Stimulated activated CD8-positive, alpha-beta memory T cell treated with anti-CD3 and anti-CD28 coated beads, Interleukin-2, amount 100 ng/mL, for 1 hour (primary cell): ENCODE results near the gene LCE1E.

ENCODE experiments used
- DNase-seq, 2 donors: peaks; one replicate each; pipeline ENCODE4 v3.0.0-alpha.2; 2020; ENCODE audit warnings: low read depth in 2 of 2

The LCE1E gene, protein sequence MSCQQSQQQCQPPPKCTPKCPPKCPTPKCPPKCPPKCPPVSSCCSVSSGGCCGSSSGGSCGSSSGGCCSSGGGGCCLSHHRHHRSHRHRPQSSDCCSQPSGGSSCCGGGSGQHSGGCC

GRCh38 chr1:152786077-152786476 lies at the start of gene LCE1E:
Gene LCE1E, plus strand, starts transcription at chr1:152786257. Its CDS starts 1,043 bp downstream, at chr1:152787300.
- DNase-seq: no peak

DNA sequence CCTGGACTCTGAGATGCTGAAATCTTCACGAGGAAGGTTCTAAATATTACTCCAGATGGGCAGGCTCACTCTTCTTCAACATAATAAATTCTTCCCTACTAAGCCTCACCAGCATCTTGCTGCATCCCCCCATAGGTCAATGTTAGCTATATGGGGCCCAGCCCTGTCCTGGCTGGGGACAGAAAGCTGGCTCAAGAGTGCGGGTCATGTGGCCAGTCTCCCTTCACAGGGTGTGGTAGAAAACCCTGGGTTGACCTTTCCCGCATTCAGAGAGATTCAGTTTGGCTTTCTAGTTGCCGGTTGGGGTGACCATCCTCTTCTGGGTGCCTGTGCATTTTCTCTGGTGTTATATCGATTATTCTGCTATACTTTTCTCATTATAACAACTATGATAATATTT lies 48.1 kb upstream of the LCE1E start:
- DNase-seq: no peak

DNA sequence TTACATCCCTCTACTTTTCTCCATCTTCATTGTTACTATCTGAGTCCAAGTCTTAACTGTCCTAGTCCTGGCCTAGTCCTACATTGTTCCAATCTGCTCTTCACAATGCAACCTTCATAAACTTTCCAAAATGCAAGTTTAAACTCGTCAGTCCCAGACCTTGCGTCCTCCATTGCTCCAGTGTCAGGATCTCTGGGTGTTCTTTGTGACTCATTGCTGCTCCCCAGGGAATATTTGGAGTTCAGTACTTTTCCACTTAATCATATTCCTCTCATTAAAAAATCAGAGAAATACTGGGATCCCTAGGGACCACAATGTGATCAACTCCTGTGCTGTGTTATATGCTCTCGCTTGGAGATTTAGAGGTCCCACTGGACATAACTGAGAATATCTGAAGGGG lies 46.2 kb upstream of the LCE1E start:
- no peak for DNase-seq

GRCh38 chr1:152741656-152742055 lies 44.4 kb upstream of the LCE1E start:
- DNase-seq: no peak

DNA sequence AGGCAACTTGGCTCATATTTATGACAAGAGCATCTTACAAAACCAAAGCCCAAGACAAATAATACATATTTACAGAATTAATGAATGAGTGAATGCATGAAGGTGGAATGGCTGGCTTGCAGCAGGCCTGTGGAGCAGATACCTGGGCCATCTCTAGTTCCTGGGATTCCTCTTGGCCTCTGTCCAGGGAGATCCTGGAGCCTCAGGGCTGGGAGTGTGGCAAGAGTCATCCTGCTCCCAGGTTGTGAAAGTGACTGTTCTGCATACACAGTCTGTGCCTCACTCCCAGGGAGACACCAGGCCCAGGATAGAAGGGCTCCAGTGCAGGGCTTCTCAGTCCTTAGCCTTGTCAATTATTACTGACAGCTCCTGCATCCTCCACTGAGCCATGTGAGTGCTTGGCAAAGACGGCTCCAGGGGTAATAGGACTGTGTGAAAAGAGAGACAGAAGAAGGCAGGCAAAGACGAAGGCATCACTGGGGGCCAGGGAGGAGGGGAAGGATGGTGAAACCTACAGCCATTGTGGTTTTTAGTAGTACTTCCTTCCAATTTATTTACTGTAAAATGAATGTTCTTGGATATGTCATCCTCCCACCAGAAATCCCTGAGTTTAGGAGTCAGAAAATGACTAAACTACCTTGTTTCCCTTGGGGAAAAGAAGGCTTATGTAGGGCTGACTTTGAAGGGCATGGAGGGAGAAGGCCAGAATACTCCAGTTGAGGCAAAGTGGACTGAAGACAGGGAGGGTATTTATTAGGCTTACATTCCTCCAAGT lies 42.5 kb upstream of the LCE1E start:
- no peak for DNase-seq

DNA sequence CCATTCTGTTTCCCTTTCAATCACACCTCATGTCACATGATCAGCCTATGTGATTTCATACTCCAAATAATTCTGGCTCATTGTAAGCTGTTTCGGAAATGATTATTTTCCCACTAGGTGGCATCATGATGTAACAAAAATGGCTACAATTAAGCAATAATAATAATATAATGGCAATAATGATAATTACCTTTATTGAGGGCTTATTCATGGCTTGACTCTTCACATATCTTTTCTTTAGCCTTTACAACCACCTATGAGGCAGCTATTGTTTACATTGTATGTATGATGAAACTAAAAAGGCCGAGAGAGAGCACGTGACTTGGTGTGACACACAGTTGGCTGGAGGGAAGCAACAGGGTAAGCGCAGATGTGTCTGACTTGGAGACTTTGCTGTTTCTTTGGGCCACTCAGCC lies 40.8 kb upstream of the LCE1E start:
- DNase-seq: no peak

DNA sequence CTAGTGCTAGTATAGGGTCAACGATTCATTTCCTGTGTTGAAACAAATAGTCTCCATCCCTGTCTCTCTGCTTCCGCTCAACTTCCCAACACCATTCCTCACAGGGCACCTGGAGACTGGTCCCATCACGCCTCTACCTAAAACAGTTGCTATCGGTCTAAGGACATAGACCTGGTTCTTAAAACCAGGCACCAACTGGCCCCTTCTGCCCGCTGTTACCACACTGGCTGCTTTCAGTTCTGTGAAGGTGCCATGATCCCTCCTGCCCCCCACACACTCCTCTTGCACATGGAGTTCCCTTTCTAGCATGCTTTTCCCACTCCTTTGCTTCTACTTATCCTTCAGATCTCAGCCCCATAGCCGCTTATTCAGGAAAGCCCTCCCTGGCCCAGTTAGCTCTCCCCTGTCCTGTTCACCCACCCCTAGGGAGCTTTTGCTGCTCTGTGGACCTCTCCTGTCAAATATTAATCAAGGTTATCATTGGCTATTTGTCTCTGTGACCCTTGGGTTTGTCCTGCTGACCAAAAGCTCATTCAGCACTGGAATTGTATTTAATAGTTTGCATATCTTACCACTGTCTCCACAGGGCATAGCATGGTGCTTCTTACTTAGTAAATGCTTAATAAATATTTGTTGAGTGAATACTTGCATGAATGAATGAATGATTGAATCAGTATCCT lies 40.2 kb upstream of the LCE1E start:
- no peak for DNase-seq

DNA sequence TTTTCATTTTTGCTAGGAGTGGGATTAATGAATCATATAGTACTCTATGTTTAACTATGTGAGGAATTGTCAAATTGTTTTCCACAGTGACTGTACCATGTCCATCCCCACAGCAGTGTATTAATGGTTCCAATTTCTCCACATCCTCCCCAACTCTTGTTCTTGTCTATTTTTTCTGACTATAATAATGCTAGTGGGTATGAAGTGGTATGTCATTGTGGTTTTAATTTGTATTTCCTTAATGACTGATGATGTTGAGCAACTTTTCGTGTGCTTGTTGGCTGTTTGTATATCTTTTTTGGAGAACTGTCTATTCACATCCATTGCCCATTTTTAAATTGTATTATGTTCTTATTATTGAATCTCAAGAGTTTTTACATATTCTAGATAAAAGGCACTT lies 38.2 kb upstream of the LCE1E start:
- no peak for DNase-seq

DNA sequence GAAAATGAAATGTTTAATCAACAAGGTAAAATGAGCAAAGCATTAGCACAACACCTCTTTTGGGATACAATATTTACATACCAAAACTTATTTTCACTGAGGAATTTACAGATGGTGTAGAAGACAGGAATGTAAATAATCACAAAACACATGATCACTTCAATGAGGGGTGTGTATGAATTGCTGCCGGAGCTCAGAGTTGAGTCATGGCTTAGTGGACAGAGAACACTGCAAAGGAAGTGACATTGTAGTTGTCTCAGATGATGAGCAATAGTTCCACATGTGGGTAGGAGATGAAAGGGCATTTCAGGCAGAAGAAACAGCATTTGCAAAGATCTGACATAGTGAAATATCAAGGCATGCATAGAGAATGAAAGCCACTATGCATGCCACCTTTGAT lies 33.8 kb upstream of the LCE1E start:
- no peak for DNase-seq

DNA sequence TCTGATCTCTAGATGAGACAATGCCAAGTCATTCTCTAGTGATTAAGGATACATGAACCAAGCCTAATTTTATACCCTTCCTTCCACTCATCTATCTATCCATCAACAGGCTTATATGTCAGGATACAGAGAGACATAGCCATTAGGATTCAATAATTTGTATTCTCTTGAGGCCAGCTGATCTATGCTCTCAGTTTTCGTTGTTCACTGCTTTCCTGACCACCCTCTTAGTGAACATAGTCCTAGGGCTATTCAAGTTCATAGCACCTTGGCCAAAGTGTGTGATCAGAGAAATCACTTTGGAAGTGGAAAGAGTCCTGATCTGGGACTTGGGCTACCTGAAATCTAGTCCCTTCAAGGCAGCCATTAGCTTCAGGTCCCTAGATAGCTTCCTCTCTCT lies 32.5 kb upstream of the LCE1E start:
- no peak for DNase-seq

DNA sequence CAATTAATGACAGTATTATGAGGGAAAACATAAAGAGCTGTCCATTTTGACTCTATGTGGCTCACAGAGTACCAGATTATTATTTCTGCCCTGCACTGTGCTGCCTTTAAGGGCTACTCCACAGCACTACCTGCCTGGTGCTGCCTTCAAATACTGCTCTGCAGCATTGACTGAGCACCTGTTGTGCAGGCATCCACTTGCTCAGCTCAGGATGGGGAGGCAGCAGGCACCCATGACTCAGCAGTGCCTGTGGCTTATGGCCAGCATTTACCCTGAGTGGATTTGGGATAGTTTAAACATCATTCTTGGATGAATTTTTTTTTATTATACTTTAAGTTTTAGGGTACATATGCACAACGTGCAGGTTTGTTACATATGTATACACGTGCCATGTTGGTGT lies 29.2 kb upstream of the LCE1E start:
- no peak for DNase-seq

DNA sequence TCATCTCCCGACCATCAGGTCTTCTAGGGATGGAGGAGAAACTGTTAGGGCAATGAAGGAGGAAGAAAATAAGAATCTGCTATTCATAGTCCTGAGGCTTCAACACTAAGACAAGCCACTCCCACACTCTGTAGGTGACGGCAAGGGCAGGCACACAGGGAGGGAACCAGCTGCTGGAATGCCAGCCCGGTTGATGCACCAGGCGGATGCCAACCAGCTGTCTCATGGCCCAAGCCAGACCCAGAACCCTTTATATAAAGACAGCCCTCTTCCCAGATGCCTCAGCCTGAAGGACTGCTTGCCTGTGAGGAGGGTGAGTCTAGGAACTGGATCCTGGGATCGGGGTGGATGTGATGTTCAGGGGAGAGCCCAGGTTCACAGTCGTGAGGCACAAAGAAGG lies 28.3 kb upstream of the LCE1E start, which contains the start of gene KPRP:
TSS of gene KPRP (plus strand) at position 279 of the 400 bp plus-strand sequence. CDS start 1,564 bp downstream, outside the sequence.
- no peak for DNase-seq

- DNase-seq: no peak
Measured at GRCh38 chr1:152758636-152759035, 27.4 kb upstream of the LCE1E start.

DNA sequence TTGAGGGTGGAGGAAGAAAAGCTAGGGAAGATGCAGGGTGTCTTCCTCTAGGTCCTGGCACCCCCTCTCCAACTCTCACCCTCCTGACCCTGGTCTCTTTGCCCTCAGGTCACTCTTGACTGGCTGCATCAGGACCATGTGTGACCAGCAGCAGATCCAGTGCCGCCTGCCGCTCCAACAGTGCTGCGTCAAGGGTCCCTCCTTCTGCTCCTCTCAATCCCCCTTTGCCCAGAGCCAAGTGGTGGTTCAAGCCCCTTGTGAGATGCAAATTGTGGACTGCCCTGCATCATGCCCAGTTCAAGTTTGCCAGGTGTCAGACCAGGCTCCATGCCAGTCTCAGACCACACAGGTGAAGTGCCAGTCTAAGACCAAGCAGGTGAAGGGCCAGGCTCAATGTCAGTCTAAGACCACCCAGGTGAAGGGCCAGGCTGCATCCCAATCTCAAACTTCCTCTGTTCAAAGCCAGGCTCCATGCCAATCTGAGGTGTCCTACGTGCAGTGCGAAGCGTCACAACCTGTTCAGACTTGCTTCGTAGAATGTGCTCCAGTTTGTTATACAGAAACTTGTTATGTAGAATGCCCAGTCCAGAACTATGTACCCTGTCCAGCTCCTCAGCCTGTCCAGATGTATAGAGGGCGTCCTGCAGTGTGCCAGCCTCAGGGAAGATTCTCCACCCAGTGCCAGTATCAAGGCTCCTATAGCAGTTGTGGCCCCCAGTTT lies 26.4 kb upstream of the LCE1E start:
- DNase-seq: no peak

DNA sequence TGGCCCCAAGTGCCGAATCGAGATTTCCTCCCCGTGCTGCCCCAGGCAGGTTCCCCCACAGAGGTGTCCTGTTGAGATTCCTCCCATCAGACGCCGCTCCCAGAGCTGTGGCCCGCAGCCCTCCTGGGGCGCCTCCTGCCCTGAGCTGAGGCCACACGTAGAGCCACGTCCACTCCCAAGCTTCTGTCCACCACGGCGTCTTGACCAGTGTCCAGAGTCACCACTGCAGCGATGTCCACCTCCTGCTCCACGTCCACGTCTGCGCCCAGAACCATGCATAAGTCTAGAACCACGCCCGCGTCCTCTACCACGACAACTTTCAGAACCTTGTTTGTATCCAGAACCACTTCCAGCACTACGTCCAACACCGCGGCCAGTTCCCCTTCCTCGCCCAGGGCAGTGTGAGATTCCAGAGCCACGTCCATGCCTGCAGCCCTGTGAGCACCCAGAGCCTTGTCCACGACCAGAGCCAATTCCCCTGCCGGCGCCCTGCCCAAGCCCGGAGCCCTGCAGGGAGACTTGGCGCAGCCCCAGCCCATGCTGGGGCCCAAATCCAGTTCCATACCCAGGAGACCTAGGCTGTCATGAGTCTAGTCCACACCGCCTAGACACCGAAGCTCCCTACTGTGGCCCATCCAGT lies 25.4 kb upstream of the LCE1E start:
- DNase-seq: no peak

- no peak for DNase-seq
Measured at GRCh38 chr1:152761609-152762213, 24.3 kb upstream of the LCE1E start.

DNA sequence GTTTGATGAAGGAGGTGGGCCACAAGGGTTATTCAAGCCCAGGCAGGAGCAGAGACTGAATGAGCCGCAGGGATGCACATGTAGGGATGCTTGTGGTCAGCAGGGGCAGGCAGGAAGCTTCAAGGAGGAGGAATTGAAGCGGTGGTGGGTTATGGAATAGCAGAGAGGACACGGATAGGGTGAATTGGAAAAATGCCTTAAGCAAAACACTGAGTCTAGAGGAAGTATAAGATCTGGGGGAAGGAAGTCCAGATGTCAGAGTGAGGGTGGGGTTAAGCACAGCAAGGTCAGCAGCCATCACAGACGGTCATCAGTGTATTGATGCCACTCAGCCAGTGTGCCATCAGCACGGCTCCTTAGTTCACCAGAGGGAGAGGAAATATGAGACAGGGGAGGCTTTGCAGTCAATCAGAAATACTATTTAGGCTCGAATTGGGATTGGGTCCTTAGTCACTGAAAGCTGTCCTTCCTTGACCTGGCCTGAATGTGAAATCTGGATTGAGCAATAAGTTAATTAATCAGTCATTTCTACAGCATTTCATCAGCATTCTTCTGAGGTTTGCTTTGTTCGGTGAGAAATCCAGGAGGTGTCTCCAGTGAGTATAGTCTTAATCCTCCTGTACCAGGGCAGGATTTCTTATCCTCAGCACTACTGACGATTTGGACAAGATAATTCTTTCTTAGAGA lies 17.1 kb upstream of the LCE1E start:
- no peak for DNase-seq

- no peak for DNase-seq
Measured at GRCh38 chr1:152770411-152770810, 15.6 kb upstream of the LCE1E start.

GRCh38 chr1:152774875-152775274 lies 11.2 kb upstream of the LCE1E start, which contains the start of gene LCE1F:
Gene LCE1F, plus strand, starts transcription at chr1:152775140. Its CDS starts 1,232 bp downstream, at chr1:152776372.
- no peak for DNase-seq

DNA sequence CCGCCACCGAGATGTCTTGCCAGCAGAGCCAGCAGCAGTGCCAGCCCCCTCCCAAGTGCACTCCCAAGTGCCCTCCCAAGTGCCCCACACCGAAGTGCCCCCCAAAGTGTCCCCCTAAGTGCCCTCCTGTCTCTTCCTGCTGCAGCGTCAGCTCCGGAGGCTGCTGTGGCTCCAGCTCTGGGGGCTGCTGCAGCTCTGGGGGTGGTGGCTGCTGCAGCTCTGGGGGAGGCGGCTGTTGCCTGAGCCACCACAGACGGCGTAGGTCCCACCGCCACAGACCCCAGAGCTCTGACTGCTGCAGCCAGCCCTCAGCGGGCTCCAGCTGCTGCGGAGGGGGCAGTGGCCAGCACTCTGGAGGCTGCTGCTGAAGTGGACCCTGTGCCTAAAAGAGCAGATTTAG lies 9.7 kb upstream of the LCE1E start:
- DNase-seq: no peak
